Keratinocyte (primary cell): ENCODE results near the gene ACAP3.

Experiments
- EZH2 ChIP-seq: IDR thresholded peaks from one replicate; pipeline ENCODE4 v1.6.1; 2012; ENCODE audit warnings: inconsistent platforms, mild to moderate bottlenecking, low read length, moderate library complexity
- TF ChIP-seq, protein P1 (sequence below), 3 experiments: IDR thresholded peaks in 1 of 3; conservative IDR thresholded peaks in 1 of 3; optimal IDR thresholded peaks in 1 of 3; 2 replicates in 2 of 3; 3 replicates in 1 of 3; pipeline versions ENCODE3 to v1.5.1; 2011; ENCODE audit warnings: low read length in 3 of 3, mild to moderate bottlenecking in 3 of 3, moderate library complexity in 2 of 3, control low read depth in 1 of 3, inconsistent platforms in 1 of 3; ENCODE audit not compliant: insufficient read depth in 2 of 3; ENCODE audit errors: extremely low read depth in 1 of 3

DNA sequence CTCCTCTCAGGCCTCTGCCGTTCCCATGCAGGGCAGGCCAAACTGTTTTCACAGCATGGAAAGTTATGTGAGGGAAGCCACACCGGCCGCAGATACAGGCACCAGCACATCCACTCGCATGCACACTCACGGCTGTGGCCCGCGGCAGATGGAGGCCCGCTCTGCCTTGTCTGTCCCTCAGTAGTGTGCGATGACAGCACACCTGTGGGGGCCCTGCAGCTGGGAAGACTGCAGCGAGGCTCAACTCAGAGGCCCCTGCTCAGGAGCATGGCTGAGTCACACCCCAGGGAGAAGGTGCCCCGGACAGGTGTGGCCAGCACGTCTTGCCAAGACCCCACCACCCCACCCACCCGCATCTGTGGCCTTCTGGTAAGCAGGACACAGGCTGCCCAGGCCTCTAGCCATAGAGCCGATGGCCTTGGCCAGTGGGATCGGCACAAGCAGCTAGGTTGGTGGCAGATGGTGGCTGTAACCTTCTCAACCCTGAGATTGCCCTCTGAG, 32.7 kb downstream of the ACAP3 start:
- TF ChIP-seq, protein P1, sequence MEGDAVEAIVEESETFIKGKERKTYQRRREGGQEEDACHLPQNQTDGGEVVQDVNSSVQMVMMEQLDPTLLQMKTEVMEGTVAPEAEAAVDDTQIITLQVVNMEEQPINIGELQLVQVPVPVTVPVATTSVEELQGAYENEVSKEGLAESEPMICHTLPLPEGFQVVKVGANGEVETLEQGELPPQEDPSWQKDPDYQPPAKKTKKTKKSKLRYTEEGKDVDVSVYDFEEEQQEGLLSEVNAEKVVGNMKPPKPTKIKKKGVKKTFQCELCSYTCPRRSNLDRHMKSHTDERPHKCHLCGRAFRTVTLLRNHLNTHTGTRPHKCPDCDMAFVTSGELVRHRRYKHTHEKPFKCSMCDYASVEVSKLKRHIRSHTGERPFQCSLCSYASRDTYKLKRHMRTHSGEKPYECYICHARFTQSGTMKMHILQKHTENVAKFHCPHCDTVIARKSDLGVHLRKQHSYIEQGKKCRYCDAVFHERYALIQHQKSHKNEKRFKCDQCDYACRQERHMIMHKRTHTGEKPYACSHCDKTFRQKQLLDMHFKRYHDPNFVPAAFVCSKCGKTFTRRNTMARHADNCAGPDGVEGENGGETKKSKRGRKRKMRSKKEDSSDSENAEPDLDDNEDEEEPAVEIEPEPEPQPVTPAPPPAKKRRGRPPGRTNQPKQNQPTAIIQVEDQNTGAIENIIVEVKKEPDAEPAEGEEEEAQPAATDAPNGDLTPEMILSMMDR (optimal IDR thresholded peaks at IDR 0.05 in 1 of 3, IDR thresholded peaks at IDR 0.05 in 1 of 3, conservative IDR thresholded peaks at IDR 0.05 in 1 of 3; ENCODE audit: extremely low read depth in 1 of 3, insufficient read depth in 2 of 3, low read length in 3 of 3), result no peak
- TF ChIP-seq EZH2, result no peak
